ENCODE measurements around the gene ATP6V1B1. TPM values are rescaled to one million over a fixed set of nuclear protein-coding genes. Genes with fewer than 3 reads are reported as not detected.

The ATP6V1B1 gene
- total RNA-seq, 1 experiment from 2014 or later, result 7.8 TPM

- Histone ChIP-seq H4K20me1 (ENCODE audit: insufficient read depth) (no peaks in the 10 kb centered on the region), H3K27ac (no peak overlapping the region), H3K36me3 (ENCODE audit: low read depth) (no peaks in the 10 kb centered on the region), H3K4me2 (no peak overlapping the region), H3K4me1 (replicated peaks; ENCODE audit: insufficient read depth) (no peaks in the 10 kb centered on the region), H3K9me3 (ENCODE audit: insufficient read depth, low read depth) (no peaks in the 10 kb centered on the region), H3K27me3 (ENCODE audit: insufficient read depth, low read depth) (no peaks in the 10 kb centered on the region), H2AFZ (no peak overlapping the region), H3F3A (ENCODE audit: insufficient read depth, low read depth) (no peaks in the 10 kb centered on the region), H3K79me2 (ENCODE audit: low read depth) (no peaks in the 10 kb centered on the region), H3K9me2 (ENCODE audit: insufficient read depth) (no peaks in the 10 kb centered on the region), H3K4me3 (no peak overlapping the region)
- no TSS peak for BruUV-seq (replicated peaks)
- no peak for DNase-seq
- intact Hi-C loops (cut with micrococcal nuclease; ENCODE audit: unreplicated experiment), result no loop called here
- ChIA-PET CTCF (no interaction called here), POLR2A (ENCODE audit: unreplicated experiment) (interaction anchor here (0.6 kb wide), 1 partner anchor 572 kb away, joined by 3 read pairs; no protein-coding TSS in a partner anchor)
- TF ChIP-seq EZH2 (IDR thresholded peaks at IDR 0.05; ENCODE audit: low read depth), result no peak
- no peak for TF ChIP-seq CTCF (conservative IDR thresholded peaks at IDR 0.05)
Observed at GRCh38 chr2:70916291-70916690, 19.4 kb upstream of the ATP6V1B1 start.

GRCh38 chr2:70918016-70918415 is 17.7 kb upstream of the ATP6V1B1 start:
- POLR2A ChIA-PET (ENCODE audit: unreplicated experiment), result no interaction called here
- no peak for TF ChIP-seq CTCF (conservative IDR thresholded peaks at IDR 0.05)
- TF ChIP-seq EZH2 (IDR thresholded peaks at IDR 0.05; ENCODE audit: low read depth), result no peak

GRCh38 chr2:70919672-70920366 is 15.9 kb upstream of the ATP6V1B1 start:
- ChIA-PET POLR2A (ENCODE audit: unreplicated experiment) (interaction anchor here (0.6 kb wide), 1 partner anchor 29 kb away, joined by 3 read pairs; no protein-coding TSS in a partner anchor), CTCF (interaction anchor here (0.7 to 1.5 kb wide), 2 partner anchors 16 to 48 kb away, joined by 3 to 4 read pairs; partner anchors contain the start of gene ATP6V1B1)
- no peaks in the 10 kb centered on the region for H4K20me1 ChIP-seq (ENCODE audit: insufficient read depth)
- peak; percentile 65 to 82 for DNase-seq
- TF ChIP-seq EZH2 (IDR thresholded peaks at IDR 0.05; ENCODE audit: low read depth), result no peak
- peak; percentile 95 for TF ChIP-seq CTCF (conservative IDR thresholded peaks at IDR 0.05)
- no peaks in the 10 kb centered on the region for H3K27me3 ChIP-seq (ENCODE audit: insufficient read depth, low read depth)
- H3K36me3 ChIP-seq (ENCODE audit: low read depth), result no peaks in the 10 kb centered on the region
- intact Hi-C loops (cut with micrococcal nuclease; ENCODE audit: unreplicated experiment), result loop anchor here (2.0 kb wide), 3 partner anchors 27 to 49 kb away; no protein-coding TSS in a partner anchor
- no peak overlapping the region for H3K27ac ChIP-seq
- no peak overlapping the region for H3K4me3 ChIP-seq
- H3K4me1 ChIP-seq (replicated peaks; ENCODE audit: insufficient read depth), result no peaks in the 10 kb centered on the region
- no peaks in the 10 kb centered on the region for H3K9me2 ChIP-seq (ENCODE audit: insufficient read depth)
- H2AFZ ChIP-seq, result no peak overlapping the region
- H3K4me2 ChIP-seq, result no peak overlapping the region
- no peaks in the 10 kb centered on the region for H3K79me2 ChIP-seq (ENCODE audit: low read depth)
- no peaks in the 10 kb centered on the region for H3F3A ChIP-seq (ENCODE audit: insufficient read depth, low read depth)
- no peaks in the 10 kb centered on the region for H3K9me3 ChIP-seq (ENCODE audit: insufficient read depth, low read depth)
- no TSS peak for BruUV-seq (replicated peaks)

More at GRCh38 chr2:70918016-70918415, 17.7 kb upstream of the ATP6V1B1 start:
- no peaks in the 10 kb centered on the region for H3K9me3 ChIP-seq (ENCODE audit: insufficient read depth, low read depth)
- no peaks in the 10 kb centered on the region for H3K9me2 ChIP-seq (ENCODE audit: insufficient read depth)
- H3K4me1 ChIP-seq (replicated peaks; ENCODE audit: insufficient read depth), result no peaks in the 10 kb centered on the region
- intact Hi-C loops (cut with micrococcal nuclease; ENCODE audit: unreplicated experiment), result loop anchor here (2.0 kb wide), 2 partner anchors 29 to 41 kb away; no protein-coding TSS in a partner anchor
- no peak overlapping the region for H2AFZ ChIP-seq
- no peaks in the 10 kb centered on the region for H3F3A ChIP-seq (ENCODE audit: insufficient read depth, low read depth)
- no TSS peak for BruUV-seq (replicated peaks)
- no peaks in the 10 kb centered on the region for H3K36me3 ChIP-seq (ENCODE audit: low read depth)
- no peak overlapping the region for H3K4me3 ChIP-seq
- no peaks in the 10 kb centered on the region for H4K20me1 ChIP-seq (ENCODE audit: insufficient read depth)
- no peak for DNase-seq
- no peak overlapping the region for H3K4me2 ChIP-seq
- H3K27ac ChIP-seq, result no peak overlapping the region
- no peaks in the 10 kb centered on the region for H3K79me2 ChIP-seq (ENCODE audit: low read depth)
- H3K27me3 ChIP-seq (ENCODE audit: insufficient read depth, low read depth), result no peaks in the 10 kb centered on the region
- CTCF ChIA-PET, result interaction anchor here (0.9 kb wide), 1 partner anchor 83 kb away, joined by 4 read pairs; no protein-coding TSS in a partner anchor
